Aorta (tissue), 5 donors: Measurements from ENCODE around the gene PLCB2. TPM values are rescaled to one million over a fixed set of nuclear protein-coding genes. Genes with fewer than 3 reads are reported as not detected.

ENCODE experiments used
- ATAC-seq: fragments of 200-7000 bp; cut with Tn5 transposase; one replicate; pipeline ENCODE4 v1.9.1; 2022; ENCODE audit warnings: moderate library complexity; ENCODE audit not compliant: low FRiP score
- DNase-seq, 2 donors: peaks; one replicate each; pipeline ENCODE4 v3.0.0-alpha.2; 2020
- H3K27ac ChIP-seq, 2 donors: one replicate each; pipeline ENCODE4 v1.5.1; 2013; ENCODE audit warnings: low read length in 2 of 2, mild to moderate bottlenecking in 2 of 2, moderate library complexity in 2 of 2, control low read depth in 1 of 2, inconsistent platforms in 1 of 2, low read depth in 1 of 2
- H3K27me3 ChIP-seq, 2 donors: one replicate each; pipeline ENCODE4 v1.6.1; 2013; ENCODE audit warnings: control low read depth in 1 of 2, low read length in 1 of 2, mild to moderate bottlenecking in 1 of 2, moderate library complexity in 1 of 2; ENCODE audit not compliant: insufficient read depth in 2 of 2, control insufficient read depth in 1 of 2
- H3K36me3 ChIP-seq, 2 donors: one replicate each; pipeline ENCODE4 v1.6.1; 2013; ENCODE audit warnings: control low read depth in 1 of 2, low read length in 1 of 2, mild to moderate bottlenecking in 1 of 2; ENCODE audit not compliant: insufficient read depth in 2 of 2, control insufficient read depth in 1 of 2
- H3K4me1 ChIP-seq, 2 donors: one replicate each; pipeline ENCODE4 v1.6.1; 2013; ENCODE audit warnings: low read length in 2 of 2, control low read depth in 1 of 2, mild to moderate bottlenecking in 1 of 2, moderate library complexity in 1 of 2; ENCODE audit not compliant: insufficient read depth in 2 of 2, control insufficient read depth in 1 of 2
- H3K4me3 ChIP-seq, 2 donors: one replicate each; pipeline ENCODE4 v1.5.1; 2013; ENCODE audit warnings: low read length in 2 of 2, control low read depth in 1 of 2, mild to moderate bottlenecking in 1 of 2
- H3K9me3 ChIP-seq: one replicate; pipeline ENCODE4 v1.6.1; 2013; ENCODE audit warnings: mild to moderate bottlenecking, low read length; ENCODE audit not compliant: control insufficient read depth
- WGBS, 2 donors: extraction: QIAGEN DNeasy Blood & Tissue Kit; methylation state at CpG; one replicate each; pipeline ENCODE4 v1.1.7; 2013; 5-methylcytosine and 5-hydroxymethylcytosine counted together
- intact Hi-C, 2 donors: fragments of 100-400 bp; cut with DNase I; formaldehyde crosslinking; loops; one replicate each; pipeline versions ENCODE4 v1.14.2 to v1.15.0; 2022
- long read RNA-seq, 2 donors: library from polyadenylated mRNA; unstranded; transcript quantifications; one replicate each; pipeline ENCODE4 v2.0.0, GENCODE V29; 2020 to 2021
- polyA plus RNA-seq, 2 donors: library from polyadenylated mRNA; stranded (reverse); fragments of 200-250 nt; gene quantifications; one replicate each; pipeline ENCODE4 v1.2.3, GENCODE V29; 2013
- total RNA-seq, 2 donors: library from RNA; stranded (reverse); fragmentation: NEBNext Ultra II Directional; extraction: Animal tissue kit (Norgen Biotek cat#: 25700); gene quantifications; one replicate each; pipeline ENCODE4 v1.2.1, GENCODE V29; 2021
- donor health status: healthy with polysubstance abuse.
- donor health status: Bipolar disorder and iron deficiency.
- donor health status: DM: no; HTN: no; CAD: no.
- donor health status: DM: no; HTN: no; CAD: no.
- donor health status: DM: yes; HTN: yes; CAD: no.

PLCB2 gene, protein sequence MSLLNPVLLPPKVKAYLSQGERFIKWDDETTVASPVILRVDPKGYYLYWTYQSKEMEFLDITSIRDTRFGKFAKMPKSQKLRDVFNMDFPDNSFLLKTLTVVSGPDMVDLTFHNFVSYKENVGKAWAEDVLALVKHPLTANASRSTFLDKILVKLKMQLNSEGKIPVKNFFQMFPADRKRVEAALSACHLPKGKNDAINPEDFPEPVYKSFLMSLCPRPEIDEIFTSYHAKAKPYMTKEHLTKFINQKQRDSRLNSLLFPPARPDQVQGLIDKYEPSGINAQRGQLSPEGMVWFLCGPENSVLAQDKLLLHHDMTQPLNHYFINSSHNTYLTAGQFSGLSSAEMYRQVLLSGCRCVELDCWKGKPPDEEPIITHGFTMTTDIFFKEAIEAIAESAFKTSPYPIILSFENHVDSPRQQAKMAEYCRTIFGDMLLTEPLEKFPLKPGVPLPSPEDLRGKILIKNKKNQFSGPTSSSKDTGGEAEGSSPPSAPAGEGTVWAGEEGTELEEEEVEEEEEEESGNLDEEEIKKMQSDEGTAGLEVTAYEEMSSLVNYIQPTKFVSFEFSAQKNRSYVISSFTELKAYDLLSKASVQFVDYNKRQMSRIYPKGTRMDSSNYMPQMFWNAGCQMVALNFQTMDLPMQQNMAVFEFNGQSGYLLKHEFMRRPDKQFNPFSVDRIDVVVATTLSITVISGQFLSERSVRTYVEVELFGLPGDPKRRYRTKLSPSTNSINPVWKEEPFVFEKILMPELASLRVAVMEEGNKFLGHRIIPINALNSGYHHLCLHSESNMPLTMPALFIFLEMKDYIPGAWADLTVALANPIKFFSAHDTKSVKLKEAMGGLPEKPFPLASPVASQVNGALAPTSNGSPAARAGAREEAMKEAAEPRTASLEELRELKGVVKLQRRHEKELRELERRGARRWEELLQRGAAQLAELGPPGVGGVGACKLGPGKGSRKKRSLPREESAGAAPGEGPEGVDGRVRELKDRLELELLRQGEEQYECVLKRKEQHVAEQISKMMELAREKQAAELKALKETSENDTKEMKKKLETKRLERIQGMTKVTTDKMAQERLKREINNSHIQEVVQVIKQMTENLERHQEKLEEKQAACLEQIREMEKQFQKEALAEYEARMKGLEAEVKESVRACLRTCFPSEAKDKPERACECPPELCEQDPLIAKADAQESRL
- total RNA-seq (10 to 100 TPM; 23.6 to 55.8 TPM), polyA plus RNA-seq (1 to 10 TPM; 5.8 to 7.2 TPM)
- long read RNA-seq, donor 1, partial matches to known transcripts: 3 of 4 reads
- long read RNA-seq, donor 1, other reads (novel, unspliced or antisense): 0 of 4 reads
- long read RNA-seq, donor 2, partial matches to known transcripts: 16 of 20 reads
- long read RNA-seq, donor 2, other reads (novel, unspliced or antisense): 3 of 20 reads

DNA sequence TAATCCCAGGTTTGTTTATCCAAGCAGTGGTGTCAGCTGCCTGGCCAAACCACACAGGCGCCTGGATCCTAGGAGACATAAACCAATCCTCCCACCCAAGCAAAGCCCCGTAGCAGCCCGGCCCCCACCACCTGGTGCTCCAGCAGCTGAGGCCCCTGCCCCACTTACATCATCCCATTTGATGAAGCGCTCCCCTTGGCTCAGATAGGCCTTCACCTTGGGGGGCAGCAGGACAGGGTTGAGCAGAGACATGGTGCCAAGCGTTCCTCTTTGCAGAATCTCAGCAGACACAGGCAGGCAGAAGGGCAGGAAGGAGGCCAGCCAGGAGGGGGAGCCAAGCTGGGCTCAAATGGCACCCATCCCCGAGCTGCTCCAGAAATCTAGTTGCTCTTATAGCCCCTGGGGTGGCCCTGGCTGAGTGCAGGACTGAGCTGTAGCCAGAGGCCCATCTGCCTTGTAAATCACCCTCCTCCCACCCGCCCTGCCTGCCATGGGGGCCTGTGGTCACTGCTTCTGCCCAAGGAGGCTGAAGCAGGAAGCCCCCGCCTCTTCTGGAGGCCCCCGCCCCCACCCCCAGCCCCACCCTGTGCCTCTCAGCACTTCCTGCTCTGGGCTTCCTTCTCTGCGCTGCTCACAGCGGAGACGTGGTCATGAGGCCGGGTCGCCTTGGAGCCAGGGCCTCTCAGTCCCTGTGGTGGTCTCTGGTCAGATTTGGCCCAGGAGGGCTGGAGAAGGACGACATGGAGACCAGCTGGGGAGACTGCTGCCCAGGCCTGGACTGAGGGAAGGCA lies at the start of gene PLCB2:
Gene PLCB2 (minus strand): TSS at position 515 of the 791 bp plus-strand sequence. CDS start 263 bp downstream, at position 252.
- no peak within 1 kb of the TSS for H3K4me3 ChIP-seq
- ATAC-seq (peak; percentile 72), DNase-seq (peak; percentile 72 to 86)
- no peaks in the 10 kb centered on the region for H3K27me3 ChIP-seq
- H3K27ac ChIP-seq: no peak within 1 kb of the TSS
- 86 to 87% methylated on average over 14 to 15 of the region's 15 CpGs for WGBS, 2 donors
- intact Hi-C loops: no loop called here
- no peaks in the 10 kb centered on the region for H3K4me1 ChIP-seq
- H3K9me3 ChIP-seq: no peaks in the 10 kb centered on the region
- no peaks in the 10 kb centered on the region for H3K36me3 ChIP-seq

DNA sequence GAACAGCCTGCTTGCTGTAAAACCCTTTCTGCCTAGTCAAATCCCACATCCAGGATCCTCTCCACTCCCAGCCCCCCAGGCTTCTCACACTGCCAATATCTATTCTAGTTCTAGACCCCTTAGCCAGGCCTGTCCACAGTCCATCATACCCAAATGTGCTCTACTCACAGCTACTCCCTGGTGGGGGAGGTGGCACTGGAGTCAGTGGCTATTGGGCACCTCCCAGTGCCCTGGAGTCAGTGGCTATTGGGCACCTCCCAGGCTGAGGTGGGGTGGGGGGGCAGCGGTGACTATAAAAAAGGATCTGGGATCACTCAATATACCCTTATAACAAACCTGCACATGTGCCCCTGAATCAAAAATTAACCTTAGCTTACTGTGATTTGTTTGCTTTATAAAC lies 49.5 kb upstream of the PLCB2 start:
- no peak overlapping the region for H3K27ac ChIP-seq
- no peak for ATAC-seq
- H3K9me3 ChIP-seq: no peaks in the 10 kb centered on the region
- H3K27me3 ChIP-seq: no peaks in the 10 kb centered on the region
- H3K36me3 ChIP-seq: no peaks in the 10 kb centered on the region
- H3K4me1 ChIP-seq: no peaks in the 10 kb centered on the region
- intact Hi-C loops: no loop called here
- WGBS, 2 donors: 67 to 71% methylated on average over 1 of the region's 1 CpG
- H3K4me3 ChIP-seq: no peak overlapping the region
- no peak for DNase-seq

DNA sequence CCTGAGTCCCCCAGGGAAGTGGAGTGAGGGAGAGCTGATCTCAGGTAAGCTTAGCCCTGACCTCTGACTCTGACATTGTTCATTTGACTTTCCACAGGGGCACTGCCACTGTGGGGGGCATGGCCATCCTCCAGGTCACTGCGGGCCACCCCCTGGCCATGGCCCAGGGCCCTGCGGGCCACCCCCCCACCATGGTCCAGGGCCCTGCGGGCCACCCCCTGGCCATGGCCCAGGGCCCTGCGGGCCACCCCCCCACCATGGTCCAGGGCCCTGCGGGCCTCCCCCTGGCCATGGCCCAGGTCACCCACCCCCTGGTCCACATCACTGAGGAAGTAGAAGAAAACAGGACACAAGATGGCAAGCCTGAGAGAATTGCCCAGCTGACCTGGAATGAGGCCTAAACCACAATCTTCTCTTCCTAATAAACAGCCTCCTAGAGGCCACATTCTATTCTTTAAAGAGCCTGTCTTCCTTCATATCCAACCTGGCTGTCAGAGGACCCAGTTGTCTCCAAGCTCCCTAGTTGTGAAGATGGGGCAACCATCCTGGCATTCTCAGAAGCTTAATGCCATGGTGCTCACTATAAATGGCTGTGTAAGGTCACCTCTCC lies 48.3 kb upstream of the PLCB2 start:
- intact Hi-C loops: no loop called here
- ATAC-seq (no peak), DNase-seq (no peak)
- WGBS, 2 donors: 87 to 92% methylated on average over 2 to 5 of the region's 5 CpGs
- no peaks in the 10 kb centered on the region for H3K36me3 ChIP-seq
- no peak overlapping the region for H3K27ac ChIP-seq
- H3K9me3 ChIP-seq: no peaks in the 10 kb centered on the region
- no peaks in the 10 kb centered on the region for H3K27me3 ChIP-seq
- H3K4me1 ChIP-seq: no peaks in the 10 kb centered on the region
- H3K4me3 ChIP-seq: no peak overlapping the region

DNA sequence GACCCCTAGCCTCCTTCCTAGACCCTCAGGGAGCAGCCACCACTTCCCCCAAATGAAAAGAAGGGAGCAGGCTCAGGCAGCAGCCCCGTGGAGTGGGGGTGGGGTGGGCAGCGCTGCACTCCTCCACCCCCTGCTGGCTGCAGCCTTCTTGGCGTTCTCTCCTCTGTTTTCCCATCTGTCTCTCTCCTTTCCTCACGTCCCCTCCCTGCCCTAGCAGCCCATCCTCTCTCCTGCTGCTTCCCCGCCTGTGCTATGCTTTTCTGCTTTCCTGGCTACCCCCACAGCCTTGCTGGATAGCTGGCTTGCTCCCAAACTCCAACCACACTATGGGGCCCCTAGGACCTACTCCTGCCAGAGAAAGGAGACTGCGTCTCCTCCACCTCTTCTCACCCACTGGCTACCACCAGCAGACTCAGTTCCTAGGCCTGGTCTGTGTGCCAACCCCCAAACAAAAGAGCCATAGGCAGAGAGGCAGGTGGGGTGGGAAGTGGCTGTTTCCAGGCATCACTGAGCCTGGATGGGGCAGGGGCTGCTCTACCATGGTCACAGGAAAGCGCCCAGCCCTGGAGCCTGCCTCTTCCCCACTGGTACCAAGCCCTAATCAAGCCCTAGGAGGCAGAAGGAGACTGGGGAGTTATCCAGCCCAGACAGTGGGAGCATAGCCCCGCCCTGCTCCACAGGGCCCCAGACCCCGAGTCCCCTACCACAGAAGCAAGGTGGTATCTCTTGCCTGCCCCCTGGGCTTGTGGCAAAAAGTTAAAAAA lies 46.9 kb upstream of the PLCB2 start:
- Histone ChIP-seq H3K27ac (no peak overlapping the region), H3K9me3 (no peaks in the 10 kb centered on the region), H3K36me3 (no peaks in the 10 kb centered on the region), H3K4me3 (no peak overlapping the region), H3K4me1 (no peaks in the 10 kb centered on the region), H3K27me3 (no peaks in the 10 kb centered on the region)
- ATAC-seq (no peak), DNase-seq (no peak)
- WGBS, 2 donors: 37 to 39% methylated on average over 9 of the region's 9 CpGs
- intact Hi-C loops: no loop called here

DNA sequence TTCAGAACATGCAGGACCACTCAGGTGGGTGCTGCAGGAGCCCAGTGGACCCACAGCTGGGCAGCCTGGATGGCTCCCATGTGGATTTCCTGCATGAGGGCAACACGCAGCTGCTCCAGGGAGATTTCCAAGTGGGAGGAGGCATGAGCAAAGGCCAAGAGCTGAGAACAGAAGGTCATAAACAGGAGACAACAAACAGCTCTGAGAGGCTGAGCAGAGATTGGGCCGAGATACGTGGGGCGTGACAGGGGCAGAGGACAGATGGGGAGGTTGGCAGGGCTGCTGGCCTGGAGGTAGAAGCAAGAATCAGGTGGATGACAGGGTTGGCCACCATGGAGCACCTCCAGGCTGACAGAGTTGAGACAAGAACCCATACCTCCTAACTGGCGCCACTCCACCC lies 46.0 kb upstream of the PLCB2 start:
- no peaks in the 10 kb centered on the region for H3K9me3 ChIP-seq
- H3K27ac ChIP-seq: no peak overlapping the region
- 87 to 88% methylated on average over 5 of the region's 5 CpGs for WGBS, 2 donors
- intact Hi-C loops: no loop called here
- H3K4me1 ChIP-seq: no peaks in the 10 kb centered on the region
- ATAC-seq (no peak), DNase-seq (no peak)
- H3K27me3 ChIP-seq: no peaks in the 10 kb centered on the region
- no peak overlapping the region for H3K4me3 ChIP-seq
- H3K36me3 ChIP-seq: no peaks in the 10 kb centered on the region

DNA sequence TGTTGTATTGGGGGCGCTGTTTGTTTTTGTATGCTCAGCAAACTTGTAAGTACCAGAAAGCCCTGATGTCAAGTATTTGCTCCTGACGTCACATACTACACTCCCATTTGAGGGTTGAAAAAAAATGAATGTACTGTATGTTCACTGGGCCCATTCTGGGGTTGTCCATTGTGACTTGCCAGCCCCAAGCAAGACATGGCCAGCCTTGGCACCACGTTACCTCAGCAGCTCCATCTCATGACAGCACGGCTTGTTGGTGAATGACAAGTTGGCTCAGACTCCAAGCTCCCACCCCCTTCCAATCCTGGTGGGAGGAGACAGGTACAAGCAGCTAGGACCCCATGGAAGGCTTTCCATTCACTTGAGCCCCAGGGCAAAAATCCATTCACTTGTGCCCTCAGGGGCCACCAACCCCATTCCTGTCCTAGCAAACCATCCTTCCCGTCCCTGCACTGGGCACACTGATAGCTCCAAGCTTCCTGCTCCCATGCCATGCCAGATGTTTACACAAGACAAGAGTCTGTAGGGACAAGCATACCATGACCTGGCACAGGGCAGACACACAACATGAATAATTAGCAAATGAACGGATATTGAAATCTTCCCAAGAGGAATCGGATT lies 44.7 kb upstream of the PLCB2 start:
- no peak overlapping the region for H3K27ac ChIP-seq
- ATAC-seq: no peak
- no peaks in the 10 kb centered on the region for H3K4me1 ChIP-seq
- H3K9me3 ChIP-seq: no peaks in the 10 kb centered on the region
- intact Hi-C loops: no loop called here
- DNase-seq: no peak
- WGBS, 2 donors: 85 to 87% methylated on average over 7 of the region's 7 CpGs
- H3K36me3 ChIP-seq: no peaks in the 10 kb centered on the region
- H3K4me3 ChIP-seq: no peak overlapping the region
- no peaks in the 10 kb centered on the region for H3K27me3 ChIP-seq

DNA sequence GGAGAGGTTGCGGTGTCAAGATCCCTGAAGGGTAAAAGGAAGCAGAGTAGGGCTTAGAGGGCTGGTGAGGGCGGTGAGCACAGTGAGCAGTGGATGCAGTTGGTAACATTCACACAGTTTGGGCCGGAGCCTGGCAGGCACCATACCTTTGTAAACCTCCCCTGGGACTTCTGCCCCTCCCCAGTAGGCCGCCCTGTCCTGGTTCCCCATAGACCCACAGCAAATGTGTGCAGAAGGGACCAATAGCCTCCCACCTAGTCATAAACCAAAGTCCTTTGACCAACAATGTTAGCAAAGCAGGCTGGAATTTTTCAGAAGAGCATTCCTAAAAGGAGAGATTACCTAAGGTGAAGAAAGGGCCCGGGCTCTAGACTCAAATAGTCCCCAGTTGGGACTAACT lies 41.4 kb upstream of the PLCB2 start:
- H3K36me3 ChIP-seq: no peaks in the 10 kb centered on the region
- intact Hi-C loops: loop anchor here in 1 of 2 donors (10.0 kb wide), 1 partner anchor 76 kb away; no protein-coding TSS in a partner anchor
- H3K9me3 ChIP-seq: no peaks in the 10 kb centered on the region
- H3K27me3 ChIP-seq: no peaks in the 10 kb centered on the region
- H3K4me1 ChIP-seq: no peaks in the 10 kb centered on the region
- WGBS, 2 donors: 92 to 97% methylated on average over 5 of the region's 5 CpGs
- ATAC-seq: no peak
- no peak overlapping the region for H3K27ac ChIP-seq
- no peak for DNase-seq
- no peak overlapping the region for H3K4me3 ChIP-seq
